Activated CD8-positive, alpha-beta memory T cell treated with anti-CD3 and anti-CD28 coated beads for 24 hours (primary cell): Measurements from ENCODE around the gene CRLF3.

Experiments
- DNase-seq: peaks from one replicate; pipeline ENCODE4 v3.0.0-alpha.2; 2020

Gene CRLF3

DNA sequence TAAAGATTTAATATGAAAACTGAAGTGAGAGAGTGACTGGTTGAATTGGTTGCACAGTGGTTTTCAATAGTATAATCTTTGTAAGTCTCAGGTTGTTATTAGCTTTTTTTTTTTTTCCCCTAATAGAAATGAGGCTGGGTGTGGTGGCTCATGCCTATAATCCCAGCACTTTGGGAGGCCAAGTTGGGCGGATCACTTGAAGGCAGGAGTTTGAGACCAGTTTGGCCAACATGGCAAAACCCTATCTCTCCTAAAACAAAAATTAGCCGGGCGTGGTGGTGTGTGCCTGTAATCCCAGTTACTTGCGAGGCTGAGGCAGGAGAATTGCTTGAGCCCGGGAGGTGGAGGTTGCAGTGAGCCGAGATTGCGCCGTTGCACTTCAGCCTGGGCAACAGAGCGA is 89.3 kb downstream of the CRLF3 start:
- peak; percentile 33 for DNase-seq

DNA sequence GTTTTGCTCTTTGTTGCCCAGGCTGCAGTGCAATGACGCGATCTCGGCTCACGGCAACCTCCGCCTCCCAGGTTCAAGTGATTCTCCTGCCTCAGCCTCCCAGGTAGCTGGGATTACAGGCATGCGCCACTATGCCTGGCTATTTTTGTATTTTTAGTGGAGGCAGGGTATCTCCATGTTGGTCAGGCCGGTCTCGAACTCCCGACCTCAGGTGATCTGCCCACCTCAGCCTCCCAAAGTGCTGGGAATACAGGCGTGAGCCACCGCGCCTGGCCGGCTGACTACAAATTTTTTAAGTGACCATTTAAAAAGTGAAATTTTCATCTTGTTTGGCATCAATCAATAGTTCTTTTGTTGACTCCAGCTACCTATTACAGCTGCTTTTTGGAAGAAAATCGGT is 90.3 kb downstream of the CRLF3 start:
- DNase-seq: peak; percentile 38
